ENCODE results near the gene KCND3. TPM values are rescaled to one million over a fixed set of nuclear protein-coding genes. Genes with fewer than 3 reads are reported as not detected.

Gene KCND3
- total RNA-seq, 4 donors from 2014 or later: 2.4 to 6.0 (median 3.9) TPM

- Histone ChIP-seq H3K27me3 (peaks cover 0 to 5% (median 0%) of the 10 kb centered on the region in 4 donors), H3K9me3 (no peaks in the 10 kb centered on the region), H3K4me3 (no peak overlapping the region), H3K36me3 (no peaks in the 10 kb centered on the region), H3K27ac (no peak overlapping the region), H3K4me1 (no peaks in the 10 kb centered on the region)
- intact Hi-C loops (cut with DNase I): no loop called here
- 63 to 77% methylated on average over 3 of the region's 3 CpGs for WGBS, 2 donors
- TF ChIP-seq POLR2A (IDR thresholded peaks at IDR 0.05) (no peak), CTCF (IDR thresholded peaks at IDR 0.05) (no peak)
- DNase-seq: no peak
Measured at GRCh38 chr1:111863401-111863800, 126.1 kb downstream of the KCND3 start.

- no peaks in the 10 kb centered on the region for H3K9me3 ChIP-seq
- H3K36me3 ChIP-seq: no peaks in the 10 kb centered on the region
- no peak overlapping the region for H3K4me3 ChIP-seq
- no peak overlapping the region for H3K27ac ChIP-seq
- peaks cover 0 to 5% (median 0%) of the 10 kb centered on the region in 4 donors for H3K27me3 ChIP-seq
- H3K4me1 ChIP-seq: no peaks in the 10 kb centered on the region
- TF ChIP-seq CTCF (IDR thresholded peaks at IDR 0.05) (no peak), POLR2A (IDR thresholded peaks at IDR 0.05) (no peak)
- WGBS, 2 donors: 77 to 85% methylated on average over 3 of the region's 3 CpGs
- intact Hi-C loops (cut with DNase I): no loop called here
- no peak for DNase-seq
Measured at GRCh38 chr1:111862599-111862998, 126.9 kb downstream of the KCND3 start.

DNA sequence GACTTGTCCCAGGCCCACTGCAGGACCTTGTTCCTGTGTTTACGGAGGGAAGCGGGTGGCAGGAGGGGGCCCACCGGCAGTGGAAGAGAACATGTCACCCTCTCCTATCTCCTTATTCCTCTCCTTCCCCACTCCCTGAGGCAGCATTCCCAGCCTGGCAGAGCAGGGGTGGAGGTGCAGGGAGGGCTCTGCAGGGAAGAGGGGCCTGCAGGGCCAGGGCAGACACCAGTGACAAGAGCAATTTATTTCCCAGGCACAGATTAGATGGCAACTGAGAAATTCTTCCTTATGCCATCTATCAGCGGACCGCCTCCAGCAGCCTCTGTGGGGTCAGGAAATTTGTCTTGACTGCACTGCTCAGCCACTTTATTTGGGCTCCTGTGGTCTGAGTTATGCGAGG lies 127.9 kb downstream of the KCND3 start:
- Histone ChIP-seq H3K4me1 (no peaks in the 10 kb centered on the region), H3K4me3 (no peak overlapping the region), H3K27me3 (peaks cover 0 to 9% (median 0%) of the 10 kb centered on the region in 4 donors), H3K36me3 (no peaks in the 10 kb centered on the region), H3K27ac (no peak overlapping the region), H3K9me3 (no peaks in the 10 kb centered on the region)
- no peak for DNase-seq
- intact Hi-C loops (cut with DNase I): no loop called here
- no peak for TF ChIP-seq POLR2A (IDR thresholded peaks at IDR 0.05)
- 79 to 90% methylated on average over 3 to 4 of the region's 6 CpGs for WGBS, 2 donors

GRCh38 chr1:111857194-111857651 lies 132.2 kb downstream of the KCND3 start:
- intact Hi-C loops (cut with DNase I): no loop called here
- 68 to 83% methylated on average over 2 to 12 of the region's 13 CpGs for WGBS, 2 donors
- DNase-seq: no peak
- Histone ChIP-seq H3K27me3 (peaks cover 0 to 13% (median 0%) of the 10 kb centered on the region in 4 donors), H3K9me3 (no peaks in the 10 kb centered on the region), H3K4me1 (no peaks in the 10 kb centered on the region), H3K27ac (no peak overlapping the region), H3K4me3 (no peak overlapping the region), H3K36me3 (no peaks in the 10 kb centered on the region)
- no peak for TF ChIP-seq POLR2A (IDR thresholded peaks at IDR 0.05)
- TF ChIP-seq CTCF (IDR thresholded peaks at IDR 0.05): no peak

GRCh38 chr1:111856411-111857185 lies 132.9 kb downstream of the KCND3 start:
- no peak overlapping the region for H3K4me3 ChIP-seq
- no peak overlapping the region for H3K27ac ChIP-seq
- 55 to 57% methylated on average over 8 of the region's 13 CpGs for WGBS, 2 donors
- H3K9me3 ChIP-seq: no peaks in the 10 kb centered on the region
- intact Hi-C loops (cut with DNase I): no loop called here
- TF ChIP-seq CTCF (IDR thresholded peaks at IDR 0.05) (no peak), POLR2A (IDR thresholded peaks at IDR 0.05) (no peak)
- H3K27me3 ChIP-seq: peaks cover 0 to 13% (median 0%) of the 10 kb centered on the region in 4 donors
- DNase-seq: no peak
- H3K4me1 ChIP-seq: no peaks in the 10 kb centered on the region
- no peaks in the 10 kb centered on the region for H3K36me3 ChIP-seq
